MG63 (cell line): ENCODE measurements around the gene FASTKD1. TPM values are rescaled to one million over a fixed set of nuclear protein-coding genes. Genes with fewer than 3 reads are reported as not detected.
"Not testable (repeated sequence)": the region's sequence is repeated elsewhere in the genome, so short reads cannot be mapped to it uniquely, and the experiment has no call there.

Experiments
- DNase-seq: peaks from one replicate; pipeline ENCODE4 v3.0.0-alpha.2; 2020
- H3K27me3 ChIP-seq: fragments of 250-450 bp; sonication (Bioruptor Pico); 2 replicates; pipeline ENCODE4 v1.5.1; 2020; ENCODE audit warnings: mild to moderate bottlenecking, moderate library complexity
- H3K36me3 ChIP-seq: fragments of 250-450 bp; sonication (Bioruptor Pico); 2 replicates; pipeline ENCODE4 v1.5.1; 2020; ENCODE audit warnings: mild to moderate bottlenecking, moderate library complexity
- H3K4me3 ChIP-seq: fragments of 250-450 bp; sonication (Bioruptor Pico); 2 replicates; pipeline ENCODE4 v1.5.1; 2020; ENCODE audit warnings: mild to moderate bottlenecking, moderate library complexity
- H3K9me3 ChIP-seq: fragments of 250-450 bp; sonication (Bioruptor Pico); 2 replicates; pipeline ENCODE4 v1.5.1; 2020; ENCODE audit warnings: mild to moderate bottlenecking, moderate library complexity
- total RNA-seq: library from RNA; depleted of rRNA; stranded (reverse); fragments of >200 nt; shearing (Covaris generic); gene quantifications from 2 replicates; pipeline ENCODE4 v1.2.3, GENCODE V29; 2014; ENCODE audit warnings: low replicate concordance

The FASTKD1 gene
- total RNA-seq, 1 experiment from 2014 or later: 14.7 TPM

DNA sequence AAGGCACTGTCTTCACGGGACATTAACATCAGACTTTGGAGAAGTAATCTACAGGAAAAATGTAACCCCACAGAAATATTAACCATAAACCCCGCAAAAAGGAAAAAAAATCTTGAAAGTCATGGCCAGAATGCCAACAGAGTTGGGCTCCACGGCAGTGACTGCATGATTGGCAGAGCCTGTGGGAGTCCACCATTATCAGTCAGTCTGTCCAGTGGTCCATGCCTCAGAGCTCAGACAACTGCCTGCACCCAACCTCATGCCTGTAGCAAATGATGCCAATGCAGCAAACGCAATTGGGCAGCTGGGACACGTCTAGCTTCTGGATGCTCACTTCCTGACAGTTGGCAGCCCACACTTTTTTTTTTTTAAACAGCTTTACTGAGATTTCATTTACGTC is 5.4 kb upstream of the FASTKD1 start:
- DNase-seq: no peak
- H3K27me3 ChIP-seq: no peaks in the 10 kb centered on the region
- peaks cover 5% of the 10 kb centered on the region; the same call in 1 of the 2 replicates for H3K9me3 ChIP-seq
- peaks cover 6% of the 10 kb centered on the region; the same call in 1 of the 2 replicates for H3K36me3 ChIP-seq
- H3K4me3 ChIP-seq: no peak overlapping the region

DNA sequence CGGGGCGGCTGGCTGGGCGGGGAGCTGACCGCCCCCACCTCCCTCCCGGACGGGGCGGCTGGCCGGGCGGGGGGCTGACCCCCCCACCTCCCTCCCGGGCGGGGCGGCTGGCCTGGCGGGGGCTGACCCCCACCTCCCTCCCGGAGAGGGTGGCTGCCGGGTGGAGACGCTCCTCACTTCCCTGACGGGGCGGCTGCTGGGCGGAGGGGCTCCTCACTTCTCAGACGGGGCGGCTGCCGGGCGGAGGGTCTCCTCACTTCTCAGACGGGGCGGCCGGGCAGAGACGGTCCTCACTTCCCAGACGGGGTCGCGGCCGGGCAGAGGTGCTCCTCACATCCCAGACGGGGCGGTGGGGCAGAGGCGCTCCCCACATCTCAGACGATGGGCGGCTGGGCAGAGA is 1.6 kb upstream of the FASTKD1 start:
- peak overlapping the region; percentile 13; the same call in 1 of the 2 replicates for H3K4me3 ChIP-seq
- DNase-seq, H3K36me3 ChIP-seq, H3K9me3 ChIP-seq, H3K27me3 ChIP-seq: not testable (repeated sequence)

DNA sequence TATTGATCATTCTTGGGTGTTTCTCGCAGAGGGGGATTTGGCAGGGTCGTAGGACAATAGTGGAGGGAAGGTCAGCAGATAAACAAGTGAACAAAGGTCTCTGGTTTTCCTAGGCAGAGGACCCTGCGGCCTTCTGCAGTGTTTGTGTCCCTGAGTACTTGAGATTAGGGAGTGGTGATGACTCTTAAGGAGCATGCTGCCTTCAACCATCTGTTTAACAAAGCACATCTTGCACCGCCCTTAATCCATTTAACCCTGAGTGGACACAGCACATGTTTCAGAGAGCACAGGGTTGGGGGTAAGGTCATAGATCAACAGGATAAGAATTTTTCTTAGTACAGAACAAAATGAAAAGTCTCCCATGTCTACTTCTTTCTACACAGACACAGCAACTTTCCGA is 874 bp upstream of the FASTKD1 start:
- not testable (repeated sequence) for H3K27me3 ChIP-seq, H3K4me3 ChIP-seq, DNase-seq, H3K9me3 ChIP-seq, H3K36me3 ChIP-seq

GRCh38 chr2:169573974-169574299 is 272 bp upstream of the FASTKD1 start:
- H3K9me3 ChIP-seq: no peaks in the 10 kb centered on the region
- no peak for DNase-seq
- H3K4me3 ChIP-seq: peak overlapping the region; percentile 78
- H3K27me3 ChIP-seq: no peaks in the 10 kb centered on the region
- peaks cover 3% of the 10 kb centered on the region for H3K36me3 ChIP-seq

- Histone ChIP-seq H3K4me3 (peak overlapping the region; percentile 78), H3K9me3 (no peaks in the 10 kb centered on the region), H3K27me3 (no peaks in the 10 kb centered on the region), H3K36me3 (peaks cover 7% of the 10 kb centered on the region)
- no peak for DNase-seq
Observed at GRCh38 chr2:169572821-169573159, 875 bp downstream of the FASTKD1 start.

- Histone ChIP-seq H3K4me3 (peak overlapping the region; percentile 78), H3K36me3 (peaks cover 7% of the 10 kb centered on the region), H3K27me3 (no peaks in the 10 kb centered on the region), H3K9me3 (no peaks in the 10 kb centered on the region)
- DNase-seq: no peak
Observed at GRCh38 chr2:169572189-169572588, 1.5 kb downstream of the FASTKD1 start.

GRCh38 chr2:169571571-169571970 is 2.1 kb downstream of the FASTKD1 start:
- Histone ChIP-seq H3K36me3 (peaks cover 7% of the 10 kb centered on the region), H3K4me3 (no peak overlapping the region), H3K9me3 (no peaks in the 10 kb centered on the region), H3K27me3 (no peaks in the 10 kb centered on the region)
- no peak for DNase-seq

- not testable (repeated sequence) for H3K9me3 ChIP-seq, H3K36me3 ChIP-seq, H3K27me3 ChIP-seq, DNase-seq, H3K4me3 ChIP-seq
Observed at GRCh38 chr2:169570752-169571151, 2.9 kb downstream of the FASTKD1 start.

GRCh38 chr2:169569948-169570347 is 3.7 kb downstream of the FASTKD1 start:
- Histone ChIP-seq H3K36me3 (peaks cover 14% of the 10 kb centered on the region), H3K4me3 (no peak overlapping the region), H3K9me3 (no peaks in the 10 kb centered on the region), H3K27me3 (no peaks in the 10 kb centered on the region)
- DNase-seq: no peak

DNA sequence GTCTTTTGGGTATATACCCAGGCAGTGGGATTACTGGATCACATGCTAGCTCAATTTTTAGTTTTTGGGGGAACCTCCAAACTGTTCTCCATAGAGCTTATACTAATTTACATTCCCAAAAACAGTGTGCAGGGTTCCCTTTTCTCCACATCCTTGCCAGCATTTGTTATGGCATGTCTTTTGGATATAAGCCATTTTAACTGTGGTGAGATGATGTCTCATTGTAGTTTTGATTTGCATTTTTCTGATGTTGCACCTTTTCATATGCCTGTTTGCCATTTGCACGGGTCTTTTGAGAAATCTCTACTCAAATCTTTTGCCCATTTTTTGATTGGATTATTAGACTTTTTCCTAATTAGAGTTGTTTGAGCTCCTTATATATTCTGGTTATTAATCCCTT is 8.0 kb downstream of the FASTKD1 start:
- no peak overlapping the region for H3K4me3 ChIP-seq
- no peak for DNase-seq
- H3K27me3 ChIP-seq: no peaks in the 10 kb centered on the region
- no peaks in the 10 kb centered on the region for H3K9me3 ChIP-seq
- peaks cover 25% of the 10 kb centered on the region for H3K36me3 ChIP-seq

DNA sequence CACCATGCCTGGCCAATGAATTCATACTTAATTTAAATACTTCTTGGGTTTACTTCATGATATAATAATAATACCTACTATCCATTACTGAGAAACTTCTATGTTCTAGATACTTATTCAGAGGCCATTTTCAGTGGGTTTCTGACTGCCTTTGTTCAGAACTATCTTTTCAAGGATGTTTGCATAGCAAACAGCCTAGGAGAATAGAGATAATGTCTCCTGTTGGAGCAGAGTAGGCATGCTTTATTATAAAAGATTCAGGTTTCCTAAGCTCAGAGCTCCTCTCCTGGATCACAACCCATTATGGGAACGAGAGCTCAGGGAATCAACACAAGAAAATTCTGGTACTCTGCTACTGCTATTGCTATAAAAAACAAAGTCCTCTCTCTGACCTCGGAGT is 11.1 kb downstream of the FASTKD1 start:
- H3K27me3 ChIP-seq: no peaks in the 10 kb centered on the region
- no peaks in the 10 kb centered on the region for H3K9me3 ChIP-seq
- no peak for DNase-seq
- no peak overlapping the region for H3K4me3 ChIP-seq
- peaks cover 23% of the 10 kb centered on the region for H3K36me3 ChIP-seq

GRCh38 chr2:169562084-169562483 is 11.6 kb downstream of the FASTKD1 start:
- peaks cover 23% of the 10 kb centered on the region for H3K36me3 ChIP-seq
- not testable (repeated sequence) for H3K4me3 ChIP-seq, H3K9me3 ChIP-seq, H3K27me3 ChIP-seq, DNase-seq

GRCh38 chr2:169561364-169561763 is 12.3 kb downstream of the FASTKD1 start:
- no peak overlapping the region for H3K4me3 ChIP-seq
- peaks cover 23% of the 10 kb centered on the region for H3K36me3 ChIP-seq
- DNase-seq: no peak
- no peaks in the 10 kb centered on the region for H3K9me3 ChIP-seq
- no peaks in the 10 kb centered on the region for H3K27me3 ChIP-seq

DNA sequence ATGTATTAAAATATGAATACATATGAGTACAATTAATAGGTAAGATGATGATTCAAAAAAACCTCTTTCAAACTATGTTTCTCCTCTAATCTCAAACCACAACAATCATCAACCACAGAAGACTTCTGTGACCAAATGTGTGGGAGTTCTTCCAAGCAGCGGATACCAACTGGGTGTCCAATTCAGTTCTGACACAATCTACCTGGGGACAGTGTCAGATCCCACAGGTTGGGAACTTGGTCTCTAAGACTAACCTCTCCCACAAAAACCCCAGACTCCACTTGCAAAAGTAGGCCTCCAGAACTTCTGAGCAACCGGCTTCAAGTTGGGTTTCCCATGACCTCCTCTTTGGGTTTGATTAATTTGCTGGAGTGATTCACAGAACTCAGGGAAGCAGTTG is 26.9 kb downstream of the FASTKD1 start:
- no peak overlapping the region for H3K4me3 ChIP-seq
- no peak for DNase-seq
- peaks cover 11% of the 10 kb centered on the region for H3K36me3 ChIP-seq
- H3K9me3 ChIP-seq: no peaks in the 10 kb centered on the region
- no peaks in the 10 kb centered on the region for H3K27me3 ChIP-seq

- H3K27me3 ChIP-seq: no peaks in the 10 kb centered on the region
- no peak overlapping the region for H3K4me3 ChIP-seq
- no peaks in the 10 kb centered on the region for H3K9me3 ChIP-seq
- no peak for DNase-seq
- H3K36me3 ChIP-seq: peaks cover 14% of the 10 kb centered on the region
Observed at GRCh38 chr2:169542433-169542832, 31.2 kb downstream of the FASTKD1 start.

DNA sequence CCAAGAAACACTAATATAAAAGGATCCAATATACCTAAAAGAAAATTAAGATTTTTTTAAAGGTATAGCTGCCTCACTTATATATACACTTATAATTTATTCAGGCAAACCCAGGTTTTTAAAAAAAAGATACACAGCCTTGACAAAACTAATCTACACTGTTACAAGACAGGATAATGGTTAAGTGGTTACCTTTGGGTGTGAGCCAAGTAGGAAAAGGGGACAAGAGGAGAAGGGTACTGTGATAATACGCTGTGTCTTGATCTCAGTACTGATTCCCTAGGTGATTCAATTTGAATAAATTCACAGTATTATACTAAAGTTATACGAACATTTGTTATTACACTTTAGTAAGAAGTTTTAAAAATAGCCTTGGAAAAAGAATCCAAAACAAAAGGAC is 33.5 kb downstream of the FASTKD1 start:
- Histone ChIP-seq H3K27me3 (no peaks in the 10 kb centered on the region), H3K4me3 (no peak overlapping the region), H3K36me3 (peaks cover 8% of the 10 kb centered on the region), H3K9me3 (no peaks in the 10 kb centered on the region)
- no peak for DNase-seq

DNA sequence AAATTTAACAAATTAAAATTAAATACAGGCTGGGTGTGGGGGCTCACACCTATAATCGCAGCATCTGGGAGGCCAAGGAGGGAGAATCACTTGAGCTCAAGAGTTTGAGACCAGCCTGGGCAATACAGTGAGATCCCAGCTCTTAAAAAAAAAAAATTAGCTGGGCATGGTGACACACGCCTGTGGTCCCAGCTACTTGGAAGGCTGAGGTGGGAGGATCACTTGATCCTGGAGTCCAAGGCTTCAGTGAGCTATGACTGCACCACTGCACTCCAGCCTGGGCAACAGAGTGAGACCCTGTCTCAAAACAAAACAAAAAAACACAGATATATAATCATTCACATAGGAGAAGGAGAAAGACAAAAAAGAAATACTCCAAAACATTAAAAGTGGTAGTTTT is 34.2 kb downstream of the FASTKD1 start:
- not testable (repeated sequence) for H3K27me3 ChIP-seq, DNase-seq, H3K9me3 ChIP-seq, H3K36me3 ChIP-seq, H3K4me3 ChIP-seq

GRCh38 chr2:169528271-169528701 is 45.4 kb downstream of the FASTKD1 start:
- no peaks in the 10 kb centered on the region for H3K27me3 ChIP-seq
- DNase-seq: peak; percentile 44

GRCh38 chr2:169526451-169526850 is 47.2 kb downstream of the FASTKD1 start:
- no peak overlapping the region for H3K4me3 ChIP-seq
- no peak for DNase-seq
- H3K36me3 ChIP-seq: peaks cover 21% of the 10 kb centered on the region

More at GRCh38 chr2:169528271-169528701, 45.4 kb downstream of the FASTKD1 start:
- Histone ChIP-seq H3K36me3 (peaks cover 21% of the 10 kb centered on the region), H3K9me3 (no peaks in the 10 kb centered on the region), H3K4me3 (no peak overlapping the region)

More at GRCh38 chr2:169526451-169526850, 47.2 kb downstream of the FASTKD1 start:
- Histone ChIP-seq H3K9me3 (no peaks in the 10 kb centered on the region), H3K27me3 (no peaks in the 10 kb centered on the region)
